ENCODE results near the gene IPO4. TPM values are rescaled to one million over a fixed set of nuclear protein-coding genes. Genes with fewer than 3 reads are reported as not detected.
A peak's percentile ranks its signal among the peaks of the same experiment; 100 is the strongest.

Gene IPO4
- total and polyA plus RNA-seq, 2 experiments from 2014 or later = 34.2 to 105 TPM

DNA sequence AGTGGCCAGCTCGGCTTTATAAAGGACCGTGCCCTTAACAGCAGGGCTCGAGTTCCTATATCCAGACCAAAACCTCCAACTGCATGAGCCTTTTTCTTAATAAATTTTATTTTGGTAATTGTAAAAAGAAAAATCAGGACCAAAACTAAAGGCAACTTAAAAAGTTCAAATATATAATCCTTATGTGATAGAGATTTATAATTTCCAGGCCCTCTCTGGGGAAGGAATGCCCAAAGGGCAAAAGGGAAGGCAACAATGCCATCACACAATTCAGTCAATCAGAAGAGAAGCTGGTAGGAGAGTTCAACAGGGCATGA is 401 bp upstream of the IPO4 start (continued):
- TF ChIP-seq JUNB (IDR thresholded peaks at IDR 0.05; ENCODE audit: unreplicated experiment) = no peak
- TF ChIP-seq EZH2 (IDR thresholded peaks at IDR 0.05; ENCODE audit: low read depth, unreplicated experiment) = no peak
- no peak for TF ChIP-seq STAT1 (IDR thresholded peaks at IDR 0.05; ENCODE audit: unreplicated experiment)
- TF ChIP-seq, protein P1, sequence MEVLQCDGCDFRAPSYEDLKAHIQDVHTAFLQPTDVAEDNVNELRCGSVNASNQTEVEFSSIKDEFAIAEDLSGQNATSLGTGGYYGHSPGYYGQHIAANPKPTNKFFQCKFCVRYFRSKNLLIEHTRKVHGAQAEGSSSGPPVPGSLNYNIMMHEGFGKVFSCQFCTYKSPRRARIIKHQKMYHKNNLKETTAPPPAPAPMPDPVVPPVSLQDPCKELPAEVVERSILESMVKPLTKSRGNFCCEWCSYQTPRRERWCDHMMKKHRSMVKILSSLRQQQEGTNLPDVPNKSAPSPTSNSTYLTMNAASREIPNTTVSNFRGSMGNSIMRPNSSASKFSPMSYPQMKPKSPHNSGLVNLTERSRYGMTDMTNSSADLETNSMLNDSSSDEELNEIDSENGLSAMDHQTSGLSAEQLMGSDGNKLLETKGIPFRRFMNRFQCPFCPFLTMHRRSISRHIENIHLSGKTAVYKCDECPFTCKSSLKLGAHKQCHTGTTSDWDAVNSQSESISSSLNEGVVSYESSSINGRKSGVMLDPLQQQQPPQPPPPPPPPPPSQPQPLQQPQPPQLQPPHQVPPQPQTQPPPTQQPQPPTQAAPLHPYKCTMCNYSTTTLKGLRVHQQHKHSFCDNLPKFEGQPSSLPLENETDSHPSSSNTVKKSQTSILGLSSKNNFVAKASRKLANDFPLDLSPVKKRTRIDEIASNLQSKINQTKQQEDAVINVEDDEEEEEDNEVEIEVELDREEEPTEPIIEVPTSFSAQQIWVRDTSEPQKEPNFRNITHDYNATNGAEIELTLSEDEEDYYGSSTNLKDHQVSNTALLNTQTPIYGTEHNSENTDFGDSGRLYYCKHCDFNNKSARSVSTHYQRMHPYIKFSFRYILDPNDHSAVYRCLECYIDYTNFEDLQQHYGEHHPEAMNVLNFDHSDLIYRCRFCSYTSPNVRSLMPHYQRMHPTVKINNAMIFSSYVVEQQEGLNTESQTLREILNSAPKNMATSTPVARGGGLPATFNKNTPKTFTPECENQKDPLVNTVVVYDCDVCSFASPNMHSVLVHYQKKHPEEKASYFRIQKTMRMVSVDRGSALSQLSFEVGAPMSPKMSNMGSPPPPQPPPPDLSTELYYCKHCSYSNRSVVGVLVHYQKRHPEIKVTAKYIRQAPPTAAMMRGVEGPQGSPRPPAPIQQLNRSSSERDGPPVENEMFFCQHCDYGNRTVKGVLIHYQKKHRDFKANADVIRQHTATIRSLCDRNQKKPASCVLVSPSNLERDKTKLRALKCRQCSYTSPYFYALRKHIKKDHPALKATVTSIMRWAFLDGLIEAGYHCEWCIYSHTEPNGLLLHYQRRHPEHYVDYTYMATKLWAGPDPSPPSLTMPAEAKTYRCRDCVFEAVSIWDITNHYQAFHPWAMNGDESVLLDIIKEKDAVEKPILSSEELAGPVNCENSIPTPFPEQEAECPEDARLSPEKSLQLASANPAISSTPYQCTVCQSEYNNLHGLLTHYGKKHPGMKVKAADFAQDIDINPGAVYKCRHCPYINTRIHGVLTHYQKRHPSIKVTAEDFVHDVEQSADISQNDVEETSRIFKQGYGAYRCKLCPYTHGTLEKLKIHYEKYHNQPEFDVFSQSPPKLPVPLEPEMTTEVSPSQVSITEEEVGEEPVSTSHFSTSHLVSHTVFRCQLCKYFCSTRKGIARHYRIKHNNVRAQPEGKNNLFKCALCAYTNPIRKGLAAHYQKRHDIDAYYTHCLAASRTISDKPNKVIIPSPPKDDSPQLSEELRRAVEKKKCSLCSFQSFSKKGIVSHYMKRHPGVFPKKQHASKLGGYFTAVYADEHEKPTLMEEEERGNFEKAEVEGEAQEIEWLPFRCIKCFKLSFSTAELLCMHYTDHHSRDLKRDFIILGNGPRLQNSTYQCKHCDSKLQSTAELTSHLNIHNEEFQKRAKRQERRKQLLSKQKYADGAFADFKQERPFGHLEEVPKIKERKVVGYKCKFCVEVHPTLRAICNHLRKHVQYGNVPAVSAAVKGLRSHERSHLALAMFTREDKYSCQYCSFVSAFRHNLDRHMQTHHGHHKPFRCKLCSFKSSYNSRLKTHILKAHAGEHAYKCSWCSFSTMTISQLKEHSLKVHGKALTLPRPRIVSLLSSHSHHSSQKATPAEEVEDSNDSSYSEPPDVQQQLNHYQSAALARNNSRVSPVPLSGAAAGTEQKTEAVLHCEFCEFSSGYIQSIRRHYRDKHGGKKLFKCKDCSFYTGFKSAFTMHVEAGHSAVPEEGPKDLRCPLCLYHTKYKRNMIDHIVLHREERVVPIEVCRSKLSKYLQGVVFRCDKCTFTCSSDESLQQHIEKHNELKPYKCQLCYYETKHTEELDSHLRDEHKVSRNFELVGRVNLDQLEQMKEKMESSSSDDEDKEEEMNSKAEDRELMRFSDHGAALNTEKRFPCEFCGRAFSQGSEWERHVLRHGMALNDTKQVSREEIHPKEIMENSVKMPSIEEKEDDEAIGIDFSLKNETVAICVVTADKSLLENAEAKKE (CRISPR knock-in tag; IDR thresholded peaks at IDR 0.05) = no peak

DNA sequence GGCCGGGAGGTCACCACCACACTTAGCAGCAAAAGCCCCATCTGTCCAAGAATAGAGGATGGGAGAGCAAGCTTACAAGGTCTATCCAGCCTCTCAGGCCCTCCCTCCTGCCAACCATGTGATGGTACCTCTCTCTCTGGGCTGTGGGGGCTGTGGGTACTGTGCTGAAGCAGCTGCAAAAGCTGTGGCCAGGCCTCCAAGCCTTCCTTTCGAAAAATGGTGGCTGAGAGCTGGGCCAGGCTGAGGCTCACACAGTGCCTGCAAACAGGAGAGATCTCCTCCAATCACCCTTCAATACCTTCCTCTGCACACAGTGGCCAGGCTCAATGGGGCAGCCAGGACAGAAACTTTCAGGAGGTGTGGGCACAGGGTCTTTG is 1.1 kb downstream of the IPO4 start:
- H3K4me1 Mint-ChIP-seq = peaks cover 17% of the 10 kb centered on the region
- Histone ChIP-seq H3K36me3 (ENCODE audit: insufficient read depth) (no peaks in the 10 kb centered on the region; the same call in 1 of the 2 replicates), H2AFZ (no peak overlapping the region)

More for the DNA sequence above, 1.1 kb downstream of the IPO4 start:
- Histone ChIP-seq H3K27ac (ENCODE audit: low read depth) (no peak overlapping the region), H4K20me1 (replicated peaks; ENCODE audit: insufficient read depth) (peaks cover 6% of the 10 kb centered on the region), H3F3A (replicated peaks; ENCODE audit: low read depth) (no peaks in the 10 kb centered on the region; the same call in 1 of the 2 replicates), H3K4me1 (ENCODE audit: insufficient read depth) (peaks cover 10% of the 10 kb centered on the region), H3K79me2 (replicated peaks; ENCODE audit: insufficient read depth) (peaks cover 13% of the 10 kb centered on the region; the same call in 1 of the 2 replicates), H3K4me2 (peak overlapping the region; percentile 94), H3K27me3 (ENCODE audit: insufficient read depth) (no peaks in the 10 kb centered on the region), H3K9me2 (ENCODE audit: insufficient read depth) (no peaks in the 10 kb centered on the region), H3K4me3 (peak overlapping the region; percentile 94)
- ATAC-seq (no peak), DNase-seq (ENCODE audit: low spot score) (no peak)
- Mint-ChIP-seq H3K9me3 (peaks cover 1% of the 10 kb centered on the region; the same call in 2 of the 3 replicates), H3K4me3 (peak overlapping the region; percentile 96), H3K27ac (no peak overlapping the region), H3K36me3 (ENCODE audit: low read depth) (peaks cover 72% of the 10 kb centered on the region), H3K27me3 (ENCODE audit: insufficient read depth, low read depth, poor library complexity) (peaks cover 24% of the 10 kb centered on the region)
- TF ChIP-seq JUNB (IDR thresholded peaks at IDR 0.05; ENCODE audit: unreplicated experiment) = no peak
- TF ChIP-seq STAT1 (IDR thresholded peaks at IDR 0.05; ENCODE audit: unreplicated experiment) = no peak
- no peak for TF ChIP-seq ZNF114 (CRISPR knock-in tag; IDR thresholded peaks at IDR 0.05)
- TF ChIP-seq EZH2phosphoT487 (IDR thresholded peaks at IDR 0.05; ENCODE audit: unreplicated experiment) = no peak
- TF ChIP-seq CTCF (conservative IDR thresholded peaks at IDR 0.05; ENCODE audit: low read depth in 2 of 2) = no peak
- no peak for TF ChIP-seq ZNF331 (CRISPR knock-in tag; IDR thresholded peaks at IDR 0.05; ENCODE audit: low read depth)
